Lower leg skin (tissue), 3 donors: ENCODE data around the gene NR2F1-AS1.

Experiments used
- POLR2A ChIP-seq, 2 donors: fragments of 450-650 bp; IDR thresholded peaks; one replicate each; pipeline ENCODE4 v1.6.1; 2016 to 2017; ENCODE audit warnings: antibody characterized with exemption in 2 of 2, mild to moderate bottlenecking in 1 of 2, moderate library complexity in 1 of 2
- TF ChIP-seq, protein P1 (sequence below), 3 donors: fragments of 450-650 bp; IDR thresholded peaks; one replicate each; pipeline ENCODE4 v1.5.1; 2016; ENCODE audit warnings: antibody characterized with exemption in 3 of 3, mild to moderate bottlenecking in 3 of 3, moderate library complexity in 2 of 3

DNA sequence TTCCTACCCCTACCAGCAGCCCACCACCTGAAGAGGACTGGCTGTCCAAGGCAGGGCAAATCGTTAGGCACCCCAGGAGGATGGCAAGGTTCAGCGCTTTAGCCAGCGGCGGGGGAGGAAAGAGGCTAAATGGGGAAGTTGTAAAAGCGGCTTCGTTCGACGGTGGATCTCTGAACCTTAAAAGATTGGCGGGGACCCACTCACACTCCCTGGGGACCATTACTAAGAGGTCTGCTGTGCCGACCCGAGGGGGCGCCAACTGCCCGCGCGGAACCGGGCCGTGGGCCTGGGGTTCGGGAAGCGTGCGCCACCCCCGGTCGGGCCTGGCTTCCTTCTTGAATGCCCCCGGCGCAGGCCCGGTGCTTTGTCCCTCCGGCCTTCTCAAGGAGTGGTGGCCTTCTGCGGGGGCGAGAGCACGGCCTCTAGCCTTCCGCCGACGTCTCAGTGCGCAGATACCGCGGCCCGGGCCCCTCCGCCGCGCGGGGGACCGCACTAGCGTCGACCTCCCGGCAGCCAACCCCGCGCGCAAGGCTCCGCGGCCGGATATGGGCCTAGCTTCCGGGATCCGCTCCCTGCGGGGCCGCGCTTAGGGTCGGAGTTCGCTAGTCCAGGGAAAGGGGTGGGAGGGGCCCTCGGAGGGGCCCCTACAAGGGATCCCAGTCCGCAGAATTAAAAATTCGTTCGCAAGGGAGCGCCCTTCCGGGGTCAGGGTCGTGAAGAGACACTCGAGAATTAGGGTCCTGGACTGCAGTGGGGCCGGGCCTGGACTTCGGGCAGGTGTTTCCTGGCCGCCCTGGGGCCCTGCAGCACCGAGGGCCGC, 10.5 kb downstream of the NR2F1-AS1 start:
- TF ChIP-seq, protein P1, sequence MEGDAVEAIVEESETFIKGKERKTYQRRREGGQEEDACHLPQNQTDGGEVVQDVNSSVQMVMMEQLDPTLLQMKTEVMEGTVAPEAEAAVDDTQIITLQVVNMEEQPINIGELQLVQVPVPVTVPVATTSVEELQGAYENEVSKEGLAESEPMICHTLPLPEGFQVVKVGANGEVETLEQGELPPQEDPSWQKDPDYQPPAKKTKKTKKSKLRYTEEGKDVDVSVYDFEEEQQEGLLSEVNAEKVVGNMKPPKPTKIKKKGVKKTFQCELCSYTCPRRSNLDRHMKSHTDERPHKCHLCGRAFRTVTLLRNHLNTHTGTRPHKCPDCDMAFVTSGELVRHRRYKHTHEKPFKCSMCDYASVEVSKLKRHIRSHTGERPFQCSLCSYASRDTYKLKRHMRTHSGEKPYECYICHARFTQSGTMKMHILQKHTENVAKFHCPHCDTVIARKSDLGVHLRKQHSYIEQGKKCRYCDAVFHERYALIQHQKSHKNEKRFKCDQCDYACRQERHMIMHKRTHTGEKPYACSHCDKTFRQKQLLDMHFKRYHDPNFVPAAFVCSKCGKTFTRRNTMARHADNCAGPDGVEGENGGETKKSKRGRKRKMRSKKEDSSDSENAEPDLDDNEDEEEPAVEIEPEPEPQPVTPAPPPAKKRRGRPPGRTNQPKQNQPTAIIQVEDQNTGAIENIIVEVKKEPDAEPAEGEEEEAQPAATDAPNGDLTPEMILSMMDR (IDR thresholded peaks at IDR 0.05) = no peak
- TF ChIP-seq POLR2A (IDR thresholded peaks at IDR 0.05) = no peak
